Left kidney (tissue), 2 donors: ENCODE results near the gene NLRC5. TPM values are rescaled to one million over a fixed set of nuclear protein-coding genes. Genes with fewer than 3 reads are reported as not detected.
"Not testable (repeated sequence)": the region's sequence is repeated elsewhere in the genome, so short reads cannot be mapped to it uniquely, and the experiment has no call there.

Source experiments
- DNase-seq: peaks from one replicate; pipeline ENCODE4 v3.0.0-alpha.2; 2013
- polyA plus RNA-seq: library from polyadenylated mRNA; unstranded; fragments of 120-200 nt; gene quantifications from one replicate; pipeline ENCODE4 v1.2.1, GENCODE V29; 2013; ENCODE audit not compliant: insufficient read length

NLRC5 gene
- polyA plus RNA-seq, 1 donor = 5.3 TPM

GRCh38 chr16:57072616-57073275, 83.4 kb downstream of the NLRC5 start:
- no peak for DNase-seq

GRCh38 chr16:57077714-57078113, 88.4 kb downstream of the NLRC5 start:
- DNase-seq = no peak

GRCh38 chr16:57081744-57082143, 92.4 kb downstream of the NLRC5 start:
- no peak for DNase-seq

GRCh38 chr16:57082664-57083063, 93.3 kb downstream of the NLRC5 start:
- DNase-seq = no peak

- DNase-seq = no peak
Observed at GRCh38 chr16:57083485-57084126, 94.2 kb downstream of the NLRC5 start.

- peak; percentile 69 for DNase-seq
Observed at GRCh38 chr16:57084257-57084770, 95.0 kb downstream of the NLRC5 start.

- no peak for DNase-seq
Observed at GRCh38 chr16:57084996-57085395, 95.6 kb downstream of the NLRC5 start.

- DNase-seq = no peak
Observed at GRCh38 chr16:57087003-57087402, 97.6 kb downstream of the NLRC5 start.

GRCh38 chr16:57089406-57089805, 100.0 kb downstream of the NLRC5 start:
- no peak for DNase-seq

GRCh38 chr16:57091200-57091974, 102.0 kb downstream of the NLRC5 start:
- no peak for DNase-seq

GRCh38 chr16:57091975-57092785, 102.8 kb downstream of the NLRC5 start, which contains the start of gene CPNE2:
TSS of gene CPNE2 (plus strand) at chr16:57092583. CDS start at chr16:57110743, 18,160 bp downstream.
- DNase-seq = peak; percentile 64

GRCh38 chr16:57092786-57093411, 103.5 kb downstream of the NLRC5 start:
- no peak for DNase-seq

- no peak for DNase-seq
Observed at GRCh38 chr16:57093666-57094564, 104.6 kb downstream of the NLRC5 start.

- DNase-seq = no peak
Observed at GRCh38 chr16:57094911-57095310, 105.6 kb downstream of the NLRC5 start.

GRCh38 chr16:57096192-57096591, 106.8 kb downstream of the NLRC5 start:
- no peak for DNase-seq

- DNase-seq = no peak
Observed at GRCh38 chr16:57096793-57097192, 107.4 kb downstream of the NLRC5 start.

- DNase-seq = no peak
Observed at GRCh38 chr16:57098188-57098841, 109.0 kb downstream of the NLRC5 start.

- DNase-seq = not testable (repeated sequence)
Observed at GRCh38 chr16:57099965-57100364, 110.6 kb downstream of the NLRC5 start.

GRCh38 chr16:57100445-57100844, 111.1 kb downstream of the NLRC5 start:
- no peak for DNase-seq
